Vagina (tissue), 2 donors: ENCODE results near the gene ETS1.

Experiments used
- POLR2A ChIP-seq, 2 donors: fragments of 450-650 bp; IDR thresholded peaks; one replicate each; pipeline ENCODE4 v1.6.1; 2017; ENCODE audit warnings: antibody characterized with exemption in 2 of 2, mild to moderate bottlenecking in 2 of 2, moderate library complexity in 2 of 2
- TF ChIP-seq, protein P1 (sequence below), 3 experiments: fragments of 450-650 bp in 2 of 3; fragments of 200-600 bp in 1 of 3; sonication (generic) in 1 of 3; IDR thresholded peaks; one replicate each; pipeline ENCODE4 v1.5.1; 2017 to 2019; ENCODE audit warnings: antibody characterized with exemption in 3 of 3, mild to moderate bottlenecking in 2 of 3, moderate library complexity in 2 of 3

DNA sequence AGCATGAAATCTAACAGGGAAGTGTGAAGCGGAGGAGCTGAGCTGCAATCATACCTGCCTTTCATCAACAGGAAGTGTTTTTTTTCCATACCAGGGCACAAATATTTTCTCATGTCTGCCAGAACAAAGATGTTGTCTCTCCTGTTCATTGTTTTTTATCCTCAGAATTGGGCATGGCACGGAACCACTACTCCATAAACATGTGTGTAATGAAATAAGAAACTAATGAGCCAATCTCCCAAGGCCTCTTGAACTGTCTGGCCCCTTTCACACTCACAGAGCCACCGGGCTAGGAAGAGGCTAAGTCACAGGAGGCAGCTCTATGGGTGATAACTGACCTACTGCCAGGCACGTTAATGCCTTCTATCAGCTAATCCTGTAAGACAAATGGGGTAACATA, 124.4 kb downstream of the ETS1 start:
- TF ChIP-seq, protein P1, sequence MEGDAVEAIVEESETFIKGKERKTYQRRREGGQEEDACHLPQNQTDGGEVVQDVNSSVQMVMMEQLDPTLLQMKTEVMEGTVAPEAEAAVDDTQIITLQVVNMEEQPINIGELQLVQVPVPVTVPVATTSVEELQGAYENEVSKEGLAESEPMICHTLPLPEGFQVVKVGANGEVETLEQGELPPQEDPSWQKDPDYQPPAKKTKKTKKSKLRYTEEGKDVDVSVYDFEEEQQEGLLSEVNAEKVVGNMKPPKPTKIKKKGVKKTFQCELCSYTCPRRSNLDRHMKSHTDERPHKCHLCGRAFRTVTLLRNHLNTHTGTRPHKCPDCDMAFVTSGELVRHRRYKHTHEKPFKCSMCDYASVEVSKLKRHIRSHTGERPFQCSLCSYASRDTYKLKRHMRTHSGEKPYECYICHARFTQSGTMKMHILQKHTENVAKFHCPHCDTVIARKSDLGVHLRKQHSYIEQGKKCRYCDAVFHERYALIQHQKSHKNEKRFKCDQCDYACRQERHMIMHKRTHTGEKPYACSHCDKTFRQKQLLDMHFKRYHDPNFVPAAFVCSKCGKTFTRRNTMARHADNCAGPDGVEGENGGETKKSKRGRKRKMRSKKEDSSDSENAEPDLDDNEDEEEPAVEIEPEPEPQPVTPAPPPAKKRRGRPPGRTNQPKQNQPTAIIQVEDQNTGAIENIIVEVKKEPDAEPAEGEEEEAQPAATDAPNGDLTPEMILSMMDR (IDR thresholded peaks at IDR 0.05), result no peak
- TF ChIP-seq POLR2A (IDR thresholded peaks at IDR 0.05), result no peak
